HepG2 (cell line): ENCODE data around the gene SF3B5. TPM values are rescaled to one million over a fixed set of nuclear protein-coding genes. Genes with fewer than 3 reads are reported as not detected.

Experiments
- ATAC-seq: fragments of 200-7000 bp; cut with Tn5 transposase; 3 replicates; pipeline ENCODE4 v1.9.1; 2020; ENCODE audit warnings: mild to moderate bottlenecking, moderate library complexity
- BruUV-seq: library from RNA; stranded (reverse); fragments of 400-500 nt; replicated peaks from 2 replicates; lab custom pipeline; 2021; lab: Mats Ljungman, UMichigan
- CTCF ChIA-PET: fragments of 300-600 bp; formaldehyde crosslinking; extraction: SDS; loops from one replicate; lab custom pipeline; 2021; ENCODE audit warnings: low total read pairs, inconsistent platforms, low intra/inter-chr PET ratio; lab: Yijun Ruan, JAX
- POLR2A ChIA-PET: fragments of 350-600 bp; sonication (Branson Sonifier 250); formaldehyde crosslinking; loops from one replicate; lab custom pipeline; 2020; ENCODE audit warnings: antibody characterized with exemption, inconsistent platforms; lab: Yijun Ruan, JAX
- DNase-seq: peaks from one replicate; pipeline ENCODE4 v3.0.0-alpha.2; 2015; ENCODE audit warnings: low spot score
- FAIRE-seq: peaks from 3 replicates; lab custom pipeline; 2011; peaks lifted over from hg19 to GRCh38; lab: Jason Lieb, UNC
- H2AFZ ChIP-seq: one replicate; pipeline ENCODE4 v1.6.1; 2011; ENCODE audit warnings: low read length, inconsistent platforms
- H3K27ac ChIP-seq: fragments of 300-600 bp; 3 replicates; pipeline ENCODE4 v1.8.0; 2011; ENCODE audit warnings: mixed run types, mild to moderate bottlenecking, mixed read lengths, low read length, inconsistent platforms; ENCODE audit not compliant: insufficient read depth; ENCODE audit errors: extremely low read length
- H3K27me3 ChIP-seq, 2 experiments: fragments of 200-600 bp in 1 of 2; 2 replicates in 1 of 2; 3 replicates in 1 of 2; pipeline versions ENCODE4 v1.6.0 to v1.8.0; 2011; ENCODE audit warnings: low read length in 2 of 2, mild to moderate bottlenecking in 2 of 2, moderate library complexity in 2 of 2, inconsistent platforms in 1 of 2; ENCODE audit not compliant: insufficient read depth in 2 of 2, control insufficient read depth in 1 of 2
- H3K36me3 ChIP-seq, 2 experiments: fragments of 200-600 bp in 1 of 2; replicated peaks in 1 of 2; 2 replicates in 1 of 2; 3 replicates in 1 of 2; pipeline versions ENCODE4 v1.5.1 to v1.8.0; 2011; ENCODE audit warnings: low read length in 2 of 2, inconsistent platforms in 1 of 2; ENCODE audit not compliant: insufficient read depth in 2 of 2, control insufficient read depth in 1 of 2
- H3K4me1 ChIP-seq: 2 replicates; pipeline ENCODE4 v1.5.1; 2012; ENCODE audit warnings: low read length, inconsistent platforms; ENCODE audit not compliant: insufficient read depth
- H3K4me2 ChIP-seq: 2 replicates; pipeline ENCODE4 v1.6.0; 2011; ENCODE audit warnings: low read depth, low read length, inconsistent platforms
- H3K4me3 ChIP-seq, 3 experiments: fragments of 200-600 bp in 1 of 3; sonication (generic), shearing (Covaris generic) in 1 of 3; replicated peaks in 1 of 3; 2 replicates each; pipeline ENCODE4 v1.5.1; 2011 to 2016; ENCODE audit warnings: low read length in 3 of 3, inconsistent platforms in 2 of 3, low read depth in 2 of 3, mild to moderate bottlenecking in 2 of 3, control low read depth in 1 of 3, mixed read lengths in 1 of 3; ENCODE audit not compliant: insufficient read depth in 1 of 3
- H3K79me2 ChIP-seq: one replicate; pipeline ENCODE4 v1.6.1; 2011; ENCODE audit warnings: low read length, inconsistent platforms; ENCODE audit not compliant: insufficient read depth
- H3K9ac ChIP-seq: 2 replicates; pipeline ENCODE4 v1.6.0; 2011; ENCODE audit warnings: mild to moderate bottlenecking, low read depth, low read length, inconsistent platforms; ENCODE audit not compliant: insufficient read depth
- H3K9me3 ChIP-seq: 2 replicates; pipeline ENCODE4 v1.5.1; 2012; ENCODE audit warnings: mild to moderate bottlenecking, low read length
- H4K20me1 ChIP-seq: 2 replicates; pipeline ENCODE4 v1.6.0; 2011; ENCODE audit warnings: inconsistent platforms, mild to moderate bottlenecking, low read length, moderate library complexity; ENCODE audit not compliant: insufficient read depth
- HNRNPK ChIP-seq: fragments of 200-400 bp; formaldehyde crosslinking; IDR thresholded peaks from 2 replicates; pipeline ENCODE4 v1.6.1; 2018; ENCODE audit warnings: low read length, low read depth, moderate library complexity, mild to moderate bottlenecking; ENCODE audit not compliant: poor library complexity, severe bottlenecking
- LCORL ChIP-seq, 2 experiments: fragments of 450-650 bp in 1 of 2; sonication (generic) in 1 of 2; formaldehyde crosslinking in 1 of 2; IDR thresholded peaks; 2 replicates each; pipeline versions ENCODE4 v1.5.0 to v1.6.1; 2017 to 2020; ENCODE audit warnings: antibody characterized with exemption in 1 of 2, missing genetic modification reagents in 1 of 2
- MAFK ChIP-seq, 2 experiments: IDR thresholded peaks in 1 of 2; conservative IDR thresholded peaks in 1 of 2; 2 replicates each; pipeline ENCODE4 v1.6.1; 2011; ENCODE audit warnings: improper control_type of control experiment in 2 of 2, low read length in 2 of 2
- NCOA5 ChIP-seq: sonication (generic); formaldehyde crosslinking; IDR thresholded peaks from 2 replicates; pipeline ENCODE4 v1.4.0; 2020; ENCODE audit warnings: missing genetic modification reagents
- NR2F6 ChIP-seq, 2 experiments: IDR thresholded peaks; 2 replicates each; pipeline ENCODE4 v1.6.1; 2016; ENCODE audit warnings: antibody characterized with exemption in 1 of 2, mild to moderate bottlenecking in 1 of 2
- SP5 ChIP-seq: IDR thresholded peaks from 2 replicates; pipeline ENCODE4 v1.6.1; 2016; ENCODE audit warnings: low read depth, borderline replicate concordance
- ZNF142 ChIP-seq: sonication (generic); formaldehyde crosslinking; IDR thresholded peaks from 2 replicates; pipeline ENCODE4 v1.4.0; 2020; ENCODE audit warnings: missing genetic modification reagents
- ZNF274 ChIP-seq: sonication (generic); formaldehyde crosslinking; IDR thresholded peaks from 2 replicates; pipeline ENCODE4 v1.5.1; 2020; ENCODE audit warnings: mild to moderate bottlenecking, missing genetic modification reagents
- WGBS: methylation state at CpG from one replicate; pipeline ENCODE4 v1.1.6; 2017; ENCODE audit warnings: low lambda C conversion rate; 5-methylcytosine and 5-hydroxymethylcytosine counted together
- in situ Hi-C: cut with HindIII; loops from 2 replicates; pipeline ENCODE4 v1.10.0; 2017; ENCODE audit warnings: low pct_unique_long_range_greater_than_20kb; ENCODE audit not compliant: extremely low pct_ligation_motif_present
- intact Hi-C: fragments of 100-400 bp; cut with micrococcal nuclease; formaldehyde crosslinking; loops from one replicate; pipeline ENCODE4 v1.10.0; 2022; ENCODE audit not compliant: unreplicated experiment
- polyA plus RNA-seq, 8 experiments: library from polyadenylated mRNA; depleted of rRNA in 3 of 8; stranded (reverse) in 7 of 8; unstranded in 1 of 8; fragments of >200 nt; fragmentation: Illumina TruSeq in 4 of 8; extraction: Trizol in 4 of 8; gene quantifications; 2 replicates each; pipeline versions ENCODE4 v1.2.1 to v1.2.3, GENCODE V29; 2011 to 2016; ENCODE audit warnings: low read depth in 4 of 8, missing spikeins in 1 of 8, mixed read lengths in 1 of 8; ENCODE audit not compliant: insufficient read depth in 1 of 8
- total RNA-seq, 5 experiments: library from RNA; depleted of rRNA; stranded (reverse); fragments of >200 nt; fragmentation: Illumina TruSeq; extraction: Trizol; gene quantifications; 2 replicates each; pipeline ENCODE4 v1.2.3, GENCODE V29; 2016; ENCODE audit warnings: low read depth in 1 of 5

Gene SF3B5
- total and polyA plus RNA-seq, 2 of the 13 experiments (the other 11 are each of a cell fraction or from before 2014, with no cell fraction given) = 263 to 292 TPM

GRCh38 chr6:144133225-144133821 is 38.0 kb upstream of the SF3B5 start:
- ChIA-PET CTCF (no interaction called here), POLR2A (no interaction called here)
- no peak for FAIRE-seq
- no peak overlapping the region for H3K4me2 ChIP-seq
- WGBS = 26% methylated on average over 5 of the region's 5 CpGs
- 0 out of 5 replicates have a peak, but pooled peaks cover 0 to 5% of the 10 kb centered on the region in 2 experiments for H3K27me3 ChIP-seq
- H4K20me1 ChIP-seq = no peaks in the 10 kb centered on the region
- no peak for DNase-seq
- H3K4me1 ChIP-seq = no peaks in the 10 kb centered on the region
- H2AFZ ChIP-seq = no peak overlapping the region
- no peak for ATAC-seq
- intact Hi-C loops (no loop called here), in situ Hi-C loops (no loop called here)
- H3K9me3 ChIP-seq = no peaks in the 10 kb centered on the region
- H3K9ac ChIP-seq = no peak overlapping the region
- H3K4me3 ChIP-seq = no peak overlapping the region
- no peaks in the 10 kb centered on the region for H3K36me3 ChIP-seq
- H3K79me2 ChIP-seq = no peaks in the 10 kb centered on the region
- BruUV-seq = no TSS peak
- TF ChIP-seq SP5 (CRISPR knock-in tag) = no peak
- TF ChIP-seq NCOA5 (CRISPR knock-in tag) = no peak
- peak in 1 of 2 experiments; percentile 53; a peak in 2 of 4 replicates for TF ChIP-seq MAFK (conservative IDR thresholded peaks at IDR 0.05 in 1 of 2, IDR thresholded peaks at IDR 0.05 in 1 of 2; ENCODE audit: low read length in 2 of 2)
- TF ChIP-seq ZNF274 (CRISPR knock-in tag) = no peak
- no peak for TF ChIP-seq HNRNPK
- TF ChIP-seq ZNF142 (CRISPR knock-in tag) = no peak
- no peak for TF ChIP-seq LCORL (IDR thresholded peaks at IDR 0.05)
- no peak for TF ChIP-seq LCORL (CRISPR knock-in tag; IDR thresholded peaks at IDR 0.05)
- TF ChIP-seq NR2F6 (IDR thresholded peaks at IDR 0.05) = no peak
- TF ChIP-seq NR2F6 (CRISPR knock-in tag; IDR thresholded peaks at IDR 0.05) = no peak
- TF ChIP-seq, all 625 proteins: peak for 1
- no peak overlapping the region for H3K27ac ChIP-seq
